ENCODE data around the gene PHF12. TPM values are rescaled to one million over a fixed set of nuclear protein-coding genes. Genes with fewer than 3 reads are reported as not detected.

The PHF12 gene
- polyA plus RNA-seq, 2 of the 4 experiments (the other 2 are of a cell fraction), result 25.3 to 29.9 TPM

DNA sequence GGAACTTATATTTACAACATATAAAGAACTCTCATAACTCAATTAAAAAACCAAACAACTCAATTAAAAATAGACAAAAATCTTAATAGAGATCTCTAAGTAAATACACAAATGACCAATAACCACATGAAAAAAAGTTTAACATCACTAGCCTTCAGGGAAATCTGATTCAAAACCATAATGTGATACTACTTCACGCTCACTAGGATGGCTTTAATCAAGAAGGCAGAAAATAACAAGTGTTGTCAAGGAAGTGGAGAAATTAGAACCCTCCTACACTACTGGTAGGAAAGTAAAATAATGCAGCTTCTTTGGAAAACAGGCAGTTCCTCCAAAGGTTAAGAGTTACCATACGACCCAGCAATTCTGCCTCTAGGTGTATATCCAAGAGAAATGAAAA is 8.4 kb downstream of the PHF12 start:
- FAIRE-seq (no peak), DNase-seq (ENCODE audit: low read depth in 1 of 2, low spot score in 1 of 2) (no peak), ATAC-seq (no peak)
- H3K4me1 ChIP-seq, result peaks cover 16% of the 10 kb centered on the region
- WGBS (ENCODE audit: missing lambda C conversion rate), result 96% methylated on average over 2 of the region's 2 CpGs
- ChIA-PET CTCF (interaction anchor here (1.0 to 38.2 kb wide), 5 partner anchors 10 to 216 kb away, joined by 3 to 685 read pairs (median 10); partner anchors contain the start of genes DHRS13 and FLOT2), POLR2A (no interaction called here)
- TF ChIP-seq FOSB (CRISPR knock-in tag; IDR thresholded peaks at IDR 0.05) (no peak), RAD21 (conservative IDR thresholded peaks at IDR 0.05 in 1 of 2, IDR thresholded peaks at IDR 0.05 in 1 of 2) (no peak), SMC3 (IDR thresholded peaks at IDR 0.05) (no peak), FOXS1 (CRISPR knock-in tag; IDR thresholded peaks at IDR 0.05) (no peak)
- TF ChIP-seq, protein P1, sequence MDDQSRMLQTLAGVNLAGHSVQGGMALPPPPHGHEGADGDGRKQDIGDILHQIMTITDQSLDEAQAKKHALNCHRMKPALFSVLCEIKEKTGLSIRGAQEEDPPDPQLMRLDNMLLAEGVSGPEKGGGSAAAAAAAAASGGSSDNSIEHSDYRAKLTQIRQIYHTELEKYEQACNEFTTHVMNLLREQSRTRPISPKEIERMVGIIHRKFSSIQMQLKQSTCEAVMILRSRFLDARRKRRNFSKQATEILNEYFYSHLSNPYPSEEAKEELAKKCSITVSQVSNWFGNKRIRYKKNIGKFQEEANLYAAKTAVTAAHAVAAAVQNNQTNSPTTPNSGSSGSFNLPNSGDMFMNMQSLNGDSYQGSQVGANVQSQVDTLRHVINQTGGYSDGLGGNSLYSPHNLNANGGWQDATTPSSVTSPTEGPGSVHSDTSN (IDR thresholded peaks at IDR 0.05), result no peak
- H3K9me3 ChIP-seq, result no peaks in the 10 kb centered on the region
- H3K4me3 ChIP-seq, result no peak overlapping the region
- no peak overlapping the region for H3K4me2 ChIP-seq
- H3K27ac ChIP-seq, result no peak overlapping the region

DNA sequence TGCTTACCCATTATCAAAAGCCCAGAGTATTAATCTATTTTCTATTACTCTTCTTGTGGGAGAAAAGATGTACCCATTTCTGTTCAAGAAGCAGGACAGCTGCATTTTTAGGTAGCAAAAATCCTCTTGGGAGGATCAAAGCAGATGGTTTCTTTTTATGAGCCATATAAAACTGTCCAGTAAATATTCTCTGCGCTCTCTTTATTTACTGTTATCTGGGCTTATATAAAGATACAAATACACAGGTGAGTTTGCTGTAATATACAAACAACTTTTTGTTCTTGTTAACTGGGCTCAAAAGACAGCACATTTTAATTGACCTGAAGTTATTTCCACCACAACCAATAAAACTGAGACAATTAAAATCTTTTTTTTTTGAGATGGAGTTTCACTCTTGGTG is 10.1 kb downstream of the PHF12 start:
- H3K9me3 ChIP-seq, result no peaks in the 10 kb centered on the region
- DNase-seq (ENCODE audit: low read depth in 1 of 2, low spot score in 1 of 2), result no peak
- H3K4me1 ChIP-seq, result peaks cover 23% of the 10 kb centered on the region
- ATAC-seq, result no peak
- H3K4me3 ChIP-seq, result no peak overlapping the region
- 88% methylated on average over 1 of the region's 1 CpG for WGBS (ENCODE audit: missing lambda C conversion rate)
- no peak overlapping the region for H3K4me2 ChIP-seq
- no peak overlapping the region for H3K27ac ChIP-seq
- POLR2A ChIA-PET, result no interaction called here
- no peak for FAIRE-seq
- no peak for TF ChIP-seq JUNB (IDR thresholded peaks at IDR 0.05)
- no peak for TF ChIP-seq KDM1A (IDR thresholded peaks at IDR 0.05; ENCODE audit: low read depth)
- no peak for TF ChIP-seq EHF (CRISPR knock-in tag; IDR thresholded peaks at IDR 0.05)
- TF ChIP-seq, protein P1 (IDR thresholded peaks at IDR 0.05), result no peak
- TF ChIP-seq MAZ (IDR thresholded peaks at IDR 0.05; ENCODE audit: borderline replicate concordance, low read depth, low read length), result no peak
- TF ChIP-seq RFX5 (IDR thresholded peaks at IDR 0.05), result no peak
- CTCF ChIA-PET, result interaction anchor here (0.6 to 38.2 kb wide), 5 partner anchors 9 to 115 kb away, joined by 3 to 685 read pairs (median 4); partner anchors contain the start of genes DHRS13 and FLOT2

DNA sequence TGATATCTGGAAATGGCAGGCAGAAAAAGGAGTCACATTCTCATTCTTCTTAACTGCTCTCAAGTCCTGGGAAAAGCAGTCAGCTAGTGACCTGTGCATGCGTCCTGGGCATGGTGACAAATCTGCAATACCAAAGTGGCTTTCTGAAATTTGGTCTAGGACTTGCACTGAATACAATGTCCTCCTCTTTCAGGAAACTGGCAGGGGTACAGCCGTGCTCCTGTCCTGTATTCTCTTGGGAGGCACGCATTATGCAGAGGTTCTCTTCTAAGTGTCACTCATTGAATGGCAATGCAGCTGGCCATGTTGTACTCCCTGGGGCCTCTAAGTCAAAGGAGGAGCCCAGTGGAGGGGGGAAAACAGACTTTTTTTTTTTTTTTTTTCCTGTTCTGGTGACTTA is 10.6 kb downstream of the PHF12 start:
- Histone ChIP-seq H3K4me1 (peaks cover 18% of the 10 kb centered on the region), H3K27ac (no peak overlapping the region), H3K4me2 (no peak overlapping the region), H3K9me3 (no peaks in the 10 kb centered on the region), H3K4me3 (no peak overlapping the region)
- ChIA-PET CTCF (interaction anchor here (0.6 to 38.2 kb wide), 5 partner anchors 9 to 178 kb away, joined by 3 to 685 read pairs (median 7); partner anchors contain the start of genes DHRS13 and FLOT2), POLR2A (interaction anchor here (1.4 kb wide), 1 partner anchor 8 kb away, joined by 3 read pairs; no protein-coding TSS in a partner anchor)
- TF ChIP-seq RNF2 (IDR thresholded peaks at IDR 0.05; ENCODE audit: borderline replicate concordance, low read depth), result no peak
- TF ChIP-seq CEBPB (IDR thresholded peaks at IDR 0.05), result no peak
- TF ChIP-seq MAZ (IDR thresholded peaks at IDR 0.05; ENCODE audit: borderline replicate concordance, low read depth, low read length), result no peak
- no peak for TF ChIP-seq ZFP36 (IDR thresholded peaks at IDR 0.05; ENCODE audit: borderline replicate concordance, partially characterized antibody)
- TF ChIP-seq HDAC2 (IDR thresholded peaks at IDR 0.05), result no peak
- no peak for TF ChIP-seq EHMT2 (IDR thresholded peaks at IDR 0.05; ENCODE audit: low read depth)
- TF ChIP-seq, protein P2, sequence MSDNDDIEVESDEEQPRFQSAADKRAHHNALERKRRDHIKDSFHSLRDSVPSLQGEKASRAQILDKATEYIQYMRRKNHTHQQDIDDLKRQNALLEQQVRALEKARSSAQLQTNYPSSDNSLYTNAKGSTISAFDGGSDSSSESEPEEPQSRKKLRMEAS (IDR thresholded peaks at IDR 0.05), result no peak
- no peak for TF ChIP-seq SMC3 (IDR thresholded peaks at IDR 0.05)
- TF ChIP-seq, protein P3, sequence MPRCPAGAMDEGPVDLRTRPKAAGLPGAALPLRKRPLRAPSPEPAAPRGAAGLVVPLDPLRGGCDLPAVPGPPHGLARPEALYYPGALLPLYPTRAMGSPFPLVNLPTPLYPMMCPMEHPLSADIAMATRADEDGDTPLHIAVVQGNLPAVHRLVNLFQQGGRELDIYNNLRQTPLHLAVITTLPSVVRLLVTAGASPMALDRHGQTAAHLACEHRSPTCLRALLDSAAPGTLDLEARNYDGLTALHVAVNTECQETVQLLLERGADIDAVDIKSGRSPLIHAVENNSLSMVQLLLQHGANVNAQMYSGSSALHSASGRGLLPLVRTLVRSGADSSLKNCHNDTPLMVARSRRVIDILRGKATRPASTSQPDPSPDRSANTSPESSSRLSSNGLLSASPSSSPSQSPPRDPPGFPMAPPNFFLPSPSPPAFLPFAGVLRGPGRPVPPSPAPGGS (IDR thresholded peaks at IDR 0.05), result no peak
- TF ChIP-seq, protein P4, sequence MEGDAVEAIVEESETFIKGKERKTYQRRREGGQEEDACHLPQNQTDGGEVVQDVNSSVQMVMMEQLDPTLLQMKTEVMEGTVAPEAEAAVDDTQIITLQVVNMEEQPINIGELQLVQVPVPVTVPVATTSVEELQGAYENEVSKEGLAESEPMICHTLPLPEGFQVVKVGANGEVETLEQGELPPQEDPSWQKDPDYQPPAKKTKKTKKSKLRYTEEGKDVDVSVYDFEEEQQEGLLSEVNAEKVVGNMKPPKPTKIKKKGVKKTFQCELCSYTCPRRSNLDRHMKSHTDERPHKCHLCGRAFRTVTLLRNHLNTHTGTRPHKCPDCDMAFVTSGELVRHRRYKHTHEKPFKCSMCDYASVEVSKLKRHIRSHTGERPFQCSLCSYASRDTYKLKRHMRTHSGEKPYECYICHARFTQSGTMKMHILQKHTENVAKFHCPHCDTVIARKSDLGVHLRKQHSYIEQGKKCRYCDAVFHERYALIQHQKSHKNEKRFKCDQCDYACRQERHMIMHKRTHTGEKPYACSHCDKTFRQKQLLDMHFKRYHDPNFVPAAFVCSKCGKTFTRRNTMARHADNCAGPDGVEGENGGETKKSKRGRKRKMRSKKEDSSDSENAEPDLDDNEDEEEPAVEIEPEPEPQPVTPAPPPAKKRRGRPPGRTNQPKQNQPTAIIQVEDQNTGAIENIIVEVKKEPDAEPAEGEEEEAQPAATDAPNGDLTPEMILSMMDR (IDR thresholded peaks at IDR 0.05), result no peak
- TF ChIP-seq FOXS1 (CRISPR knock-in tag; IDR thresholded peaks at IDR 0.05), result no peak
- ATAC-seq, result no peak
- no peak for DNase-seq (ENCODE audit: low read depth in 1 of 2, low spot score in 1 of 2)
- WGBS (ENCODE audit: missing lambda C conversion rate), result 87% methylated on average over 3 of the region's 3 CpGs
- no peak for FAIRE-seq

Data from A549 (cell line).